ENCODE measurements around the gene MEF2D.

The MEF2D gene

GRCh38 chr1:156439036-156439776 is 61.4 kb downstream of the MEF2D start:
- Histone ChIP-seq H3K27ac (no peak overlapping the region), H3K4me3 (ENCODE audit: low read depth, low read length) (no peak overlapping the region), H3K36me3 (replicated peaks) (no peaks in the 10 kb centered on the region), H3K27me3 (replicated peaks) (peaks cover 92% of the 10 kb centered on the region)
- in situ Hi-C loops (cut with HindIII; ENCODE audit: low pct_ligation_motif_present, low sequenced_read_pairs) = no loop called here
- no peak for TF ChIP-seq CTCF (IDR thresholded peaks at IDR 0.05; ENCODE audit: low read depth, low read length, missing control alignments)
- DNase-seq = no peak

GRCh38 chr1:156438278-156438987 is 62.1 kb downstream of the MEF2D start:
- TF ChIP-seq CTCF (IDR thresholded peaks at IDR 0.05; ENCODE audit: low read depth, low read length, missing control alignments) = no peak
- no peak for DNase-seq
- Histone ChIP-seq H3K4me3 (ENCODE audit: low read depth, low read length) (no peak overlapping the region), H3K27ac (no peak overlapping the region), H3K36me3 (replicated peaks) (no peaks in the 10 kb centered on the region), H3K27me3 (replicated peaks) (peaks cover 98% of the 10 kb centered on the region)
- in situ Hi-C loops (cut with HindIII; ENCODE audit: low pct_ligation_motif_present, low sequenced_read_pairs) = no loop called here

- H3K27ac ChIP-seq = no peak overlapping the region
- H3K27me3 ChIP-seq (replicated peaks) = peaks cover 99% of the 10 kb centered on the region
- in situ Hi-C loops (cut with HindIII; ENCODE audit: low pct_ligation_motif_present, low sequenced_read_pairs) = no loop called here
- DNase-seq = no peak
- TF ChIP-seq CTCF (IDR thresholded peaks at IDR 0.05; ENCODE audit: low read depth, low read length, missing control alignments) = no peak
- H3K4me3 ChIP-seq (ENCODE audit: low read depth, low read length) = no peak overlapping the region
- no peaks in the 10 kb centered on the region for H3K36me3 ChIP-seq (replicated peaks)
Measured at GRCh38 chr1:156437037-156437867, 63.3 kb downstream of the MEF2D start.

- DNase-seq = no peak
- in situ Hi-C loops (cut with HindIII; ENCODE audit: low pct_ligation_motif_present, low sequenced_read_pairs) = no loop called here
- no peak for TF ChIP-seq CTCF (IDR thresholded peaks at IDR 0.05; ENCODE audit: low read depth, low read length, missing control alignments)
- Histone ChIP-seq H3K4me3 (ENCODE audit: low read depth, low read length) (no peak overlapping the region), H3K36me3 (replicated peaks) (no peaks in the 10 kb centered on the region), H3K27ac (no peak overlapping the region), H3K27me3 (replicated peaks) (peaks cover 96% of the 10 kb centered on the region)
Measured at GRCh38 chr1:156436141-156437036, 64.2 kb downstream of the MEF2D start.

GRCh38 chr1:156435545-156436140 is 64.9 kb downstream of the MEF2D start:
- DNase-seq = no peak
- Histone ChIP-seq H3K27me3 (replicated peaks) (peaks cover 95% of the 10 kb centered on the region), H3K36me3 (replicated peaks) (no peaks in the 10 kb centered on the region), H3K4me3 (ENCODE audit: low read depth, low read length) (no peak overlapping the region), H3K27ac (no peak overlapping the region)
- TF ChIP-seq CTCF (IDR thresholded peaks at IDR 0.05; ENCODE audit: low read depth, low read length, missing control alignments) = no peak
- in situ Hi-C loops (cut with HindIII; ENCODE audit: low pct_ligation_motif_present, low sequenced_read_pairs) = no loop called here
